HG03066 (cell line): ENCODE results near the gene ARHGEF3.

Experiments used
- ATAC-seq: cut with Tn5 transposase; IDR thresholded peaks from one replicate; pipeline ENCODE4 v1.9.1; 2021; ENCODE audit warnings: low read depth; ENCODE audit not compliant: unreplicated experiment

ARHGEF3 gene

GRCh38 chr3:56801662-56802377, at the start of gene ARHGEF3:
Gene ARHGEF3, minus strand, starts transcription at chr3:56801949. Its CDS starts 151 bp downstream, at chr3:56801798.
- peak; percentile 74 for ATAC-seq

GRCh38 chr3:56849698-56850097, 47.9 kb upstream of the ARHGEF3 start:
- ATAC-seq: no peak

- ATAC-seq: no peak
These were observed 43.8 kb upstream of the ARHGEF3 start for GRCh38 chr3:56845505-56845904.

GRCh38 chr3:56844536-56844935, 42.8 kb upstream of the ARHGEF3 start:
- no peak for ATAC-seq

- ATAC-seq: no peak
These were observed 38.3 kb upstream of the ARHGEF3 start for GRCh38 chr3:56839784-56840715.

GRCh38 chr3:56838448-56838847, 36.7 kb upstream of the ARHGEF3 start:
- no peak for ATAC-seq

GRCh38 chr3:56837196-56837955, 35.6 kb upstream of the ARHGEF3 start:
- ATAC-seq: no peak

GRCh38 chr3:56836276-56837163, 34.8 kb upstream of the ARHGEF3 start:
- no peak for ATAC-seq

- ATAC-seq: no peak
These were observed 34.0 kb upstream of the ARHGEF3 start for GRCh38 chr3:56835650-56836227.

- ATAC-seq: no peak
These were observed 31.8 kb upstream of the ARHGEF3 start for GRCh38 chr3:56833536-56833935.

GRCh38 chr3:56833022-56833421, 31.3 kb upstream of the ARHGEF3 start:
- no peak for ATAC-seq

- no peak for ATAC-seq
These were observed 29.8 kb upstream of the ARHGEF3 start for GRCh38 chr3:56831572-56831971.

- ATAC-seq: no peak
These were observed 29.1 kb upstream of the ARHGEF3 start for GRCh38 chr3:56830884-56831283.

- ATAC-seq: no peak
These were observed 27.8 kb upstream of the ARHGEF3 start for GRCh38 chr3:56829533-56829932.

GRCh38 chr3:56826831-56827722, 25.3 kb upstream of the ARHGEF3 start:
- no peak for ATAC-seq

GRCh38 chr3:56825567-56826438, 24.1 kb upstream of the ARHGEF3 start:
- ATAC-seq: no peak

GRCh38 chr3:56823984-56824703, 22.4 kb upstream of the ARHGEF3 start:
- ATAC-seq: no peak
